ENCODE results near the gene SLC2A1. TPM values are rescaled to one million over a fixed set of nuclear protein-coding genes. Genes with fewer than 3 reads are reported as not detected.

Gene SLC2A1
- polyA plus RNA-seq, 1 donor (not counting 4 experiments of a cell fraction or from before 2014, with no cell fraction given): 689 TPM

GRCh38 chr1:42961312-42962091 is 2.8 kb upstream of the SLC2A1 start:
- dilution Hi-C loops (cut with MboI; ENCODE audit: extremely low pct_ligation_motif_present, low sequenced_read_pairs): no loop called here
- H3K36me3 ChIP-seq (ENCODE audit: control insufficient read depth in 2 of 2, extremely low read depth in 1 of 2, insufficient read depth in 2 of 2, low read length in 2 of 2): peaks cover 2 to 7% of the 10 kb centered on the region in 2 experiments
- DNase-seq (ENCODE audit: low read depth, low spot score) (no peak), FAIRE-seq (no peak)
- H3K4me2 ChIP-seq (ENCODE audit: control insufficient read depth, extremely low read depth, insufficient read depth, low read depth, low read length): no peak overlapping the region
- H3K9me3 ChIP-seq (ENCODE audit: control insufficient read depth, low read depth, low read length): no peaks in the 10 kb centered on the region
- no peak overlapping the region for H3K4me3 ChIP-seq (ENCODE audit: control insufficient read depth in 2 of 3, extremely low read depth in 1 of 3, insufficient read depth in 2 of 3, low read depth in 1 of 3, low read length in 3 of 3)
- no peaks in the 10 kb centered on the region for H3K27me3 ChIP-seq (ENCODE audit: control insufficient read depth, extremely low read depth, insufficient read depth, low read length)
- peaks cover 45% of the 10 kb centered on the region for H3K4me1 ChIP-seq (ENCODE audit: control insufficient read depth, extremely low read depth, insufficient read depth, low read length)
- no peak overlapping the region for H3K9ac ChIP-seq (ENCODE audit: control insufficient read depth, extremely low read depth, insufficient read depth, low read length)
- H2AFZ ChIP-seq (ENCODE audit: control insufficient read depth, low read length): no peak overlapping the region
- peaks cover 29% of the 10 kb centered on the region for H3K79me2 ChIP-seq (ENCODE audit: control insufficient read depth, insufficient read depth, low read length)
- H3K9me1 ChIP-seq (ENCODE audit: control insufficient read depth, extremely low read depth, insufficient read depth, low read length): no peaks in the 10 kb centered on the region
- TF ChIP-seq CTCF (optimal IDR thresholded peaks at IDR 0.05 in 1 of 3, IDR thresholded peaks at IDR 0.05 in 1 of 3, conservative IDR thresholded peaks at IDR 0.05 in 1 of 3; ENCODE audit: extremely low read depth in 1 of 3, insufficient read depth in 2 of 3, low read length in 3 of 3) (no peak), EZH2 (IDR thresholded peaks at IDR 0.05; ENCODE audit: low read length) (no peak)
- H4K20me1 ChIP-seq (ENCODE audit: control insufficient read depth, extremely low read depth, insufficient read depth, low read length): peaks cover 10% of the 10 kb centered on the region
- H3K27ac ChIP-seq (ENCODE audit: control insufficient read depth, insufficient read depth, low read length): no peak overlapping the region

- H3K4me3 ChIP-seq (ENCODE audit: control insufficient read depth in 2 of 3, extremely low read depth in 1 of 3, insufficient read depth in 2 of 3, low read depth in 1 of 3, low read length in 3 of 3): peak overlapping the region in 1 of 3 experiments; percentile 85
- DNase-seq (ENCODE audit: low read depth, low spot score) (no peak), FAIRE-seq (no peak)
Observed at GRCh38 chr1:42960566-42961311, 2.1 kb upstream of the SLC2A1 start.

More at GRCh38 chr1:42960566-42961311, 2.1 kb upstream of the SLC2A1 start:
- Histone ChIP-seq H3K9me1 (ENCODE audit: control insufficient read depth, extremely low read depth, insufficient read depth, low read length) (no peaks in the 10 kb centered on the region), H3K79me2 (ENCODE audit: control insufficient read depth, insufficient read depth, low read length) (peaks cover 34% of the 10 kb centered on the region), H3K9ac (ENCODE audit: control insufficient read depth, extremely low read depth, insufficient read depth, low read length) (no peak overlapping the region), H3K36me3 (ENCODE audit: control insufficient read depth in 2 of 2, extremely low read depth in 1 of 2, insufficient read depth in 2 of 2, low read length in 2 of 2) (peaks cover 4 to 8% of the 10 kb centered on the region in 2 experiments), H3K27me3 (ENCODE audit: control insufficient read depth, extremely low read depth, insufficient read depth, low read length) (no peaks in the 10 kb centered on the region), H3K27ac (ENCODE audit: control insufficient read depth, insufficient read depth, low read length) (no peak overlapping the region), H3K9me3 (ENCODE audit: control insufficient read depth, low read depth, low read length) (no peaks in the 10 kb centered on the region), H2AFZ (ENCODE audit: control insufficient read depth, low read length) (no peak overlapping the region), H4K20me1 (ENCODE audit: control insufficient read depth, extremely low read depth, insufficient read depth, low read length) (peaks cover 13% of the 10 kb centered on the region), H3K4me2 (ENCODE audit: control insufficient read depth, extremely low read depth, insufficient read depth, low read depth, low read length) (no peak overlapping the region), H3K4me1 (ENCODE audit: control insufficient read depth, extremely low read depth, insufficient read depth, low read length) (peaks cover 43% of the 10 kb centered on the region)
- TF ChIP-seq EZH2 (IDR thresholded peaks at IDR 0.05; ENCODE audit: low read length) (no peak), CTCF (optimal IDR thresholded peaks at IDR 0.05 in 1 of 3, IDR thresholded peaks at IDR 0.05 in 1 of 3, conservative IDR thresholded peaks at IDR 0.05 in 1 of 3; ENCODE audit: extremely low read depth in 1 of 3, insufficient read depth in 2 of 3, low read length in 3 of 3) (no peak)
- dilution Hi-C loops (cut with MboI; ENCODE audit: extremely low pct_ligation_motif_present, low sequenced_read_pairs): no loop called here
